ENCODE measurements around the gene DNAJC27.

The DNAJC27 gene

DNA sequence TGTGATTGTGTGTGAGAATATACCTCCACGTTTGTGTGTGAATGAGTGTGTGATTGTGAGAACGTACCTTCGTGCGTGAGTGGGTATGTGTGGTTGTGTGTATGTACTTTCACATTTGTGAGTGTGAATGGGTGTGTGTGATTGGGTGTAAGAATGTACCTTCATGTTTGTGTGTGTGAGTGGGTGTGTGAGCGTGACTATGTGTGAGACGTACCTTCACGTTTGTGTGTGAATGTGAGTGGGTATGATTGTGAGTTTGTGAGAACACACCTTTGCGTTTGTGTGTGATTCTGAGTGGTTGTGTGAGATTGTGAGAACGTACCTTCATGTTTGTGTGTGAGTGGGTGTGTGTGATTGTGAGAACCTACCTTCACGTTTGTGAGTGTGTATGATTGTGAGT, 45.9 kb downstream of the DNAJC27 start:
- DNase-seq (ENCODE audit: low spot score) = no peak

DNA sequence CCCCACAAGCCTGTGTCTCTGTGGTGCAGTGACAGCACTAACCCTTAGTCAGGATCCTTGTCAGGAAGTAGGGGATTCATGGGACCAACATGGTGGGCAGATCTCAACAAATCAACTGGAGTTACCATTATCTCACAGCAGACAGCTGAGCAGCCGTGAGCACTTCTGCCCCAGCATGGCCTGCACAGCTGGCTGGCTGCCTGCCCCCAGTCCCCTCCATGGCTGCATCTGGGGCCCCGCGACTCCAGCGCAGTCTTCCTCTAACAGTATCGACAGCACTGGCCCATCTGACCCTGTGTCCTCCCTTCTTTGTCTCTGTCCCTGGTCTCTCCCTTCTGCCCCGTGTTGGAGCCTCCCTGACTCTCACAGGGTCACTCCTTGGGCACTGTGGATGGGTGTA, 47.0 kb downstream of the DNAJC27 start:
- no peak for DNase-seq (ENCODE audit: low spot score)

DNA sequence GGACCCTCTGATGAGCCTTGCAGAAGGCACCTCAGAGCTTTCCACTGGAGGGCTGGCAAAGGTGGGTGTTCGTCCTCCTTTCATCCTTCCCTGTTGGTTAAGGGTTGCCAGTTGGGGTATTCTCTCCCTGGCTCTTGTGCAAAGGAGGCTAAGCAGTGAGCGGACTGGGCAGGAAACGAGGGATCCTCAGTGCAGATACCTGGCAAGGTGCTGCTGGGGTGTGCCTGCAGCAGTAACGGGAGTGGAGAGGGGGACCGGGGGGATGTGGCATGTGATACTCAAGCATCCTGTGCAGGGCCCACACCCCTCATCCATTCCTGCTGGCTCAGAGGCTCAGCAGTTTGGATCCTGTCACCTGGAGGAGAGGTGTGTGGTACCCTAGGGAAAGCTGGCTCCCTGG, 47.5 kb downstream of the DNAJC27 start:
- no peak for DNase-seq (ENCODE audit: low spot score)

GRCh38 chr2:24923106-24923505, 48.6 kb downstream of the DNAJC27 start:
- DNase-seq (ENCODE audit: low spot score) = no peak

GRCh38 chr2:24922556-24922955, 49.2 kb downstream of the DNAJC27 start:
- DNase-seq (ENCODE audit: low spot score) = no peak

DNA sequence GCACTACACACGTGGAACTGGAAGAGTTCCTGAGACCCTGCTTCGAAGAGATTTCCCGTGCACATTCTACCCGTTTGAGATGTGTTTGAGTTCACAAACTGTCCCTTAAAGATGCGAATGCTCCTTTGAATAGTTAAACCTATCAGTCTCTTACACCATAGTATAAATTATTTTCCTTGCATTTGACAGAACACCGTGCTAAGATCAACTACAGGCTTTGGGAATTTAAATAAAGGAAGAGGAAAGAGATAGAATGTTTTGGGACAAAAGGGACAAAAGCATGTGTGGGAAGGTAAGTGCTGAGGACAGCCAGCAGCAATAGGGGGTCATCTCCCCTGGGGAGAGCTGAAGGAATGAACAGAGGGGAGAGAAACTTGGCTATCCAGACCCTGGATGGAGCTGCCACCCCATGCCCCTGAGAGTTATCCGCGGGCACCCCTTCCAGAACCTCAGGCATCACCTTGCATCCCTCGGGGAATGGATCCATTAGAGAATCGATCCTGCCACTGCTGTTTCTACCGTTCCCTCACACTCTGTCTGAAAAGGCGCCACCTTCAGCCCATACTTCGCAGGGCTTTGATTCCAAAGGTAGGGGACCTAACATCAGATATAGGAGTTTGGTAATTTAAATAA, 50.8 kb downstream of the DNAJC27 start:
- peak; percentile 29 for DNase-seq (ENCODE audit: low spot score)

- DNase-seq (ENCODE audit: low spot score) = peak; percentile 52
Observed at GRCh38 chr2:24920098-24920808, 51.5 kb downstream of the DNAJC27 start, which contains the start of gene ADCY3. TSS of gene ADCY3 (minus strand) at chr2:24920237. CDS start at chr2:24918987, 1,250 bp downstream.

- DNase-seq (ENCODE audit: low spot score) = peak; percentile 2
Observed at GRCh38 chr2:24919506-24920097, 52.2 kb downstream of the DNAJC27 start.

GRCh38 chr2:24919037-24919505, 52.7 kb downstream of the DNAJC27 start:
- peak; percentile 63 for DNase-seq (ENCODE audit: low spot score)

- DNase-seq (ENCODE audit: low spot score) = no peak
Observed at GRCh38 chr2:24918326-24919036, 53.3 kb downstream of the DNAJC27 start.

GRCh38 chr2:24917731-24918325, 53.9 kb downstream of the DNAJC27 start:
- no peak for DNase-seq (ENCODE audit: low spot score)

GRCh38 chr2:24917086-24917485, 54.7 kb downstream of the DNAJC27 start:
- no peak for DNase-seq (ENCODE audit: low spot score)

DNA sequence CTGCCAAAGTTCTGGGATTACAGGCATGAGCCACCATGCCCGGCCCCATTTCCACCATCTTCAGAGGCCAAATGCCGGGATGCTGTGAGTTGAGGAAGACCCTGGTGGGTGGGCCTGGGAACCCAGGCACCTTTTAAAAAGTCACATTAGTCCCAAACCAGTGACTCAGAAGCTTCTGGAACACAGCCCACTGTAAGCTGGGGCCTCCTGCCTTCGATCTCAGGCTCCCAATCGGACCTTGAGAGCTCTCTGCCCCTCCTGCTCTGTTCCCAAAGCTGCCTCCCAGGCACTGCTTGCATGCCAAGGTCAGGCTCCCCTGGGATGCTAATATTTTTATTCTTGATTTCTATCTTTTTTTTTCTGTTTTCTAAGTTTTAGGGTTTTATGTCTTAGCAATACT, 56.0 kb downstream of the DNAJC27 start:
- DNase-seq (ENCODE audit: low spot score) = no peak

DNA sequence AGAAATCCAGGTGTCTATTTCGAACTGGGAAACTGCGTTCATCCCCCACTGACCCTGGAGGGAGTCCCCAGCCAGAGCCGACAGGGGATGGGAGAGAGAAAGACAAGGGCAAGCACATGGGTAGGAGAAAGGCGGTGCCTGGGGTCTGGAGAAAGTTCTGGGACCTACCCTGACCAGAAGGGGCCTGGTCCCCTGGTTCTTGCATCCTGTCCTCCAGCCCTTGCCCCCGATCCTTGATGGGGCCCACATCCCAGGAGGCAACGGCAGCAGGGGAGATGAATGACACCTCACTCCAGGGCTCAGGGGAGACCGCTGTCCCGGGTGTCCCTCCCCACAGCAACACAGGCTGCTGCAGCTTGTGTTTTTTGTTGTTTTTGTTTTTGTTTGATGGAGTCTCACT, 56.6 kb downstream of the DNAJC27 start:
- DNase-seq (ENCODE audit: low spot score) = no peak

GRCh38 chr2:24914713-24915112, 57.0 kb downstream of the DNAJC27 start:
- DNase-seq (ENCODE audit: low spot score) = no peak

DNA sequence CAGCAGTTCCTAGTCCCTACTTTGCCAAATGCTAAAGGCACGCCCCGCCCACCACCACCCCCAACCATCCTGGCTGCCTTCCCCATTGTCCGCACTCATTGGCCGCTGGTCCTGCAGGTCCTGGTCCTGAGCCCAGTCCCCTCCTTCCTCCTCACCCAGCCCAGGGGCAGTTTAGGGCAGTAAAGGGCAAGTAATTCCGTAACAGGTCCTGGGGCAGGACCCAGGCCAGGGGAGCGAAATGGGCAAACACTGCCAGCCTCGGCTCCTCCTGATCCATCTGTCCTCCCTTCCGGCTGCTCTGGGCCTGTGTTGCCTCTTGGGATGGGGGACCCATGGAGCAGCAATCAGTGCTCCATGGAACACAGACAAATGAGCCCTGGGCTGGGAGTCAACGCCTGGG, 57.8 kb downstream of the DNAJC27 start:
- DNase-seq (ENCODE audit: low spot score) = no peak

- no peak for DNase-seq (ENCODE audit: low spot score)
Observed at GRCh38 chr2:24912986-24913385, 58.8 kb downstream of the DNAJC27 start.

GRCh38 chr2:24912523-24912922, 59.2 kb downstream of the DNAJC27 start:
- no peak for DNase-seq (ENCODE audit: low spot score)

DNA sequence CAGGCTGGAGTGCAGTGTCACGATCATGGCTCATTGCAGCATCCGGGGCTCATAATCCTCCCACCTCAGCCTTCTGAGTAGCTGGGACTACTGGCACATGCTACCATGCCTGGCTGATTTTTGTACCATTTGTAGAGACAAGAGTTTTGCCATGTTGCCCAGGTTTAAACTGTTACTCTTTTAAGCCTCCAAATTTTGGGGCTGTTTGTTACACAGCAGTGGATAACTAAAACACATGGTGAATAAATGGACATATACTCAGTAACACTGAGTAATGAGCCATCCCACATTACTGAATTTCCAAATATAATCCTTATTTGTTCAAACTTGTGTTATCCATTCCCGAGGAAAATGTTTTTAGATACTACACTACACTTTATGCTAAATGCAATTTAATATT, 61.5 kb downstream of the DNAJC27 start:
- DNase-seq (ENCODE audit: low spot score) = no peak

DNA sequence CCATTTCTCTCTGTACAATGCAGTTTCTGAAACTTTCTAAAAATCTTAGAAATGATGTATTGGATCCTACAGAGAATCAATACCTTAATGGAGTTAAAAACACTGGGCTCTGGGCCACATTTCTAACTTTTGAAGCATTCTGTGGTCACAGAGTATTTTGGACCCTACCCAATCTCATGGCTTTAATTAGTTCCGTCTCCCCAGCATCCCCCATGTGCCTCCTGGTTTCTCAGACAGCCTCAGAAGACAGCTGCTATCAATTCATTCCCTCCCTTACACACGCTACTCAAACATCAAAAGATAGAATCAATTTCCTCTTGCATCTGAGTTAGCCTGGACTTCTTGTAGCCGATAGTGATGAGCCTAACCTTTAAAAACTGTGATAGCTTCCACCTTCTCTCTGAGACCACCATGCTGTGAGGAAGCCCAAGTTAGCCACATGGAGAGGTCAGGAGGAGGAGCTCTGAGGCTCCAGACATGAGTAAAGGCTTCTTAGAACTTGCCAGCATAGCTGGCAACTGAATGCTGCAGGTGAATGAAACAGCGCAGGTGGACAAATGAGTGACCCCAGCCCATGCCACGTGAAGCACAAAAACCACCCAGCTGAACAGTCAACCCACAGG, 62.1 kb downstream of the DNAJC27 start:
- no peak for DNase-seq (ENCODE audit: low spot score)

DNA sequence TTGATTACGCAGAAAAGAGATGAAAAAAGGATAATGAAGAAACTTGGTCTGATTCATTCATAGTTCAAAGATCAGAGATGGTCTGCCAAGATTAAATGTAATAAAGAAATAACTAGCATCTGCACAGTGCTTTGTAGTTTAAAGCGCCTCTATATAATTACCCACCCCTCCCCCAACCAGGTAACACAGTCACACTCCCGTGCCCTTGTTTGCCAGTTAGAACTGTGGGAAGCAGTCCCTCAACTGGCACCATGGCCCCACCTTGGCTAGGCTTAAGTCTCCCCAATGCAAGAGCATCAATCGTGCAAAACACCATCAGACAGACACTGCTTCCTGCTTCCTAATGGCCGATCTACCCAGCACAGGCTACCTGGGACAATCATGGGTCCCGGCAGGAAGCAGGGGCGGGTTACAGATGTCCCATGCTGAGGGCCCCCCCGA, 63.3 kb downstream of the DNAJC27 start:
- no peak for DNase-seq (ENCODE audit: low spot score)

- DNase-seq (ENCODE audit: low spot score) = no peak
Observed at GRCh38 chr2:24907116-24907515, 64.6 kb downstream of the DNAJC27 start.

Measured in CD4-positive, alpha-beta T cell treated with Interleukin-2 at 100 ng/mL for 4 hours (primary cell).